Fibroblast of lung (primary cell): Measurements from ENCODE around the gene ARF1.

Experiments used
- EZH2 ChIP-seq: IDR thresholded peaks from 2 replicates; pipeline ENCODE4 v1.5.1; 2012; ENCODE audit warnings: low read length, control low read depth, mild to moderate bottlenecking; ENCODE audit errors: missing control alignments
- TF ChIP-seq, protein P1 (sequence below), 2 donors: IDR thresholded peaks in 1 of 2; conservative IDR thresholded peaks in 1 of 2; 1 replicate in 1 of 2; 2 replicates in 1 of 2; pipeline ENCODE4 v1.5.1; 2011 to 2012; ENCODE audit warnings: low read length in 2 of 2, control low read depth in 1 of 2, inconsistent platforms in 1 of 2, low read depth in 1 of 2, mild to moderate bottlenecking in 1 of 2

DNA sequence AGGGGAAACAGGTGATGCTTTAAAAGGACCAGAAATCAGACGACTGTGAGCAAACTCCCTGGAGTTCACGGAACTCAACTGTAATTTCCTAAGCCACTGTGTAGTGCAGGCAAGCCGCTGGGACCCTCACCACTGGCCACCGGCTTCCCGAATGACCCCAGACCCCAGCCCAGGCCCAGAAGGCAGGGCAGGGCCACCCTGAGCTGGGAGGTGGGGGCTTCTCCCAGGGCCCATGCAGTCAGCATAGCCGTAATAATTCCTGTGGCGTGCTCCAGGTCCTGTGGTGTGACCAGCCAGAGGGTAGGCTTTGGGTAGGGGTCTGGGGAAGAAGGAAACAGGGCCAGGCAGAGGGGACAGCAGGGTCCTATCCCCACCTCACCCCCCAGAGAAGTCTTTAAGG lies 3.5 kb upstream of the ARF1 start:
- TF ChIP-seq, protein P1, sequence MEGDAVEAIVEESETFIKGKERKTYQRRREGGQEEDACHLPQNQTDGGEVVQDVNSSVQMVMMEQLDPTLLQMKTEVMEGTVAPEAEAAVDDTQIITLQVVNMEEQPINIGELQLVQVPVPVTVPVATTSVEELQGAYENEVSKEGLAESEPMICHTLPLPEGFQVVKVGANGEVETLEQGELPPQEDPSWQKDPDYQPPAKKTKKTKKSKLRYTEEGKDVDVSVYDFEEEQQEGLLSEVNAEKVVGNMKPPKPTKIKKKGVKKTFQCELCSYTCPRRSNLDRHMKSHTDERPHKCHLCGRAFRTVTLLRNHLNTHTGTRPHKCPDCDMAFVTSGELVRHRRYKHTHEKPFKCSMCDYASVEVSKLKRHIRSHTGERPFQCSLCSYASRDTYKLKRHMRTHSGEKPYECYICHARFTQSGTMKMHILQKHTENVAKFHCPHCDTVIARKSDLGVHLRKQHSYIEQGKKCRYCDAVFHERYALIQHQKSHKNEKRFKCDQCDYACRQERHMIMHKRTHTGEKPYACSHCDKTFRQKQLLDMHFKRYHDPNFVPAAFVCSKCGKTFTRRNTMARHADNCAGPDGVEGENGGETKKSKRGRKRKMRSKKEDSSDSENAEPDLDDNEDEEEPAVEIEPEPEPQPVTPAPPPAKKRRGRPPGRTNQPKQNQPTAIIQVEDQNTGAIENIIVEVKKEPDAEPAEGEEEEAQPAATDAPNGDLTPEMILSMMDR (conservative IDR thresholded peaks at IDR 0.05 in 1 of 2, IDR thresholded peaks at IDR 0.05 in 1 of 2; ENCODE audit: low read depth in 1 of 2, low read length in 2 of 2), result no peak
- TF ChIP-seq EZH2, result no peak
